Measurements from ENCODE around the gene SLC25A11.

SLC25A11 gene

DNA sequence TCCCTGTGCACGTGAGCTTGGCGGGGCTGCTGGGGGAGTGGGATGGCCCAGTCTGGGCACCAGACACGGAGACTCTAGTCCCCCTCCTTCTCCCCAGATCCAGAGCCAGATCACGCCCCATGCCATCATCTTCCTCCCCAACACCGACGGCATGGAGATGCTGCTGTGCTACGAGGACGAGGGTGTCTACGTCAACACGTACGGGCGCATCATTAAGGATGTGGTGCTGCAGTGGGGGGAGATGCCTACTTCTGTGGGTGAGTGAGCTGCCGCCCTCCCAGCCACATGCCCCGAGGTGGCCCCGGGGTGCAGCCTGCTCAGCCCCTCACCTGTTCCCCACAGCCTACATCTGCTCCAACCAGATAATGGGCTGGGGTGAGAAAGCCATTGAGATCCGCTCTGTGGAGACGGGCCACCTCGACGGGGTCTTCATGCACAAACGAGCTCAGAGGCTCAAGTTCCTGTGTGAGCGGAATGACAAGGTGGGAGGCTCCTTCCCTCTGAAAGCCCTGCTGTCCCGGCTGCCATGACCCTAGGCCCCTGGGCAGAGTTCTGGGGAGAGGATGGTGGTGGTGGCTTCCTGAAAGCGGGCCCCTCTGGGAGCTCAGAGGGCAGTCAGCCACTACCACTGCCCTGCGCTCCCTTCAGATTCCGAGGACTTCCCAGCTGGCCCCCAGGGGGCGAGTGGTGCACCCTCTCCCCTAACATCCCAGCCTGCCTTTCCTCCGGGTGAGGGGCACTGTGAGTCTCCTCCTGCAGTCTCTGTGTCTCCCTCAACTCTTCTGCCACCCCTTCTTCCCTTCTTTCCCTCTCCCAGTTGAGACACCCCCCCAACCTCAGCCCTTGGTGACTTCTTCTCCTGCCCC is 43.3 kb downstream of the SLC25A11 start:
- DNase-seq (ENCODE audit: extremely low read depth in 1 of 2, low read depth in 1 of 2) = no peak

DNA sequence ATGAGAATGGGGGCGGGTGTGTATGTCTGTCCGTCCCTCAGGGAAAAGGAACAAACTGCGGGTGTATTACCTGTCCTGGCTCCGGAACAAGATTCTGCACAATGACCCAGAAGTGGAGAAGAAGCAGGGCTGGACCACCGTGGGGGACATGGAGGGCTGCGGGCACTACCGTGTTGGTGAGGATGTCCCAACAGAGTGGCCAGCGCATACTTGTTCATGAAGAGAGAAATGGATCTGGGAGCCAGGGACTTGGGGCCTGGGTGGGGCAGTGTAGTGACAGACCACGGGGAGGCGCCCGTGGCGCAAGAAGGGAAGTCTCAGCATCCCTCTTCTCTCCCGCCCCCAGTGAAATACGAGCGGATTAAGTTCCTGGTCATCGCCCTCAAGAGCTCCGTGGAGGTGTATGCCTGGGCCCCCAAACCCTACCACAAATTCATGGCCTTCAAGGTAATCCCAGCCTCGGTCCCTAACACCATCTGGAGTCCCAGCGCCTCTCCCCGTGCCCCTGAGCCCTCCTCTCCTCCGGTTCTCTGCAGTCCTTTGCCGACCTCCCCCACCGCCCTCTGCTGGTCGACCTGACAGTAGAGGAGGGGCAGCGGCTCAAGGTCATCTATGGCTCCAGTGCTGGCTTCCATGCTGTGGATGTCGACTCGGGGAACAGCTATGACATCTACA is 44.1 kb downstream of the SLC25A11 start:
- DNase-seq (ENCODE audit: extremely low read depth in 1 of 2, low read depth in 1 of 2) = no peak

DNA sequence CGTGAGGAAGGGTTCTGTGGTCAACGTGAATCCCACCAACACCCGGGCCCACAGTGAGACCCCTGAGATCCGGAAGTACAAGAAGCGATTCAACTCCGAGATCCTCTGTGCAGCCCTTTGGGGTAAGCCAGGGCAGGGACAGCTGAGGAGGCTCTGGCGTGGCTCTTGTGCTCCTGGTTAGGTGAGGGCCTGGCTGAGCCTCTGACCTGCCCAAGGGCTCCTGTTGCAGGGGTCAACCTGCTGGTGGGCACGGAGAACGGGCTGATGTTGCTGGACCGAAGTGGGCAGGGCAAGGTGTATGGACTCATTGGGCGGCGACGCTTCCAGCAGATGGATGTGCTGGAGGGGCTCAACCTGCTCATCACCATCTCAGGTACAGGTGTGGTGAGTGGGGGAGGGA is 44.7 kb downstream of the SLC25A11 start:
- no peak for DNase-seq (ENCODE audit: extremely low read depth in 1 of 2, low read depth in 1 of 2)

- no peak for DNase-seq (ENCODE audit: extremely low read depth in 1 of 2, low read depth in 1 of 2)
These were observed 45.9 kb downstream of the SLC25A11 start for GRCh38 chr17:4893721-4894560.

DNA sequence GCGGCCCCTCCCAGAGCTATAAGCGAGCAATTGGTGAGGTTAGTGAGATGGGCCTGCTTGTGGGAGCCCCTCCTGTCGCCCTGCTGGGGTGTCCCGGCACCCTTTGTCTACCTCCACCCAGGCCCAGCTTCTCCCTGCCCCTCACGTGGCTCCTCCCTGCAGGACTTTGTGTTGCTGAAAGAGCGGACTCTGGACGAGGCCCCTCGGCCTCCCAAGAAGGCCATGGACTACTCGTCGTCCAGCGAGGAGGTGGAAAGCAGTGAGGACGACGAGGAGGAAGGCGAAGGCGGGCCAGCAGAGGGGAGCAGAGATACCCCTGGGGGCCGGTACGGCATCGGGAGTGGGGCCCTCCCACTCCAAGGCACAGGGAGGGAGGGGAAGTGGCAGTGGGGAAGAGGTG is 46.6 kb downstream of the SLC25A11 start:
- DNase-seq (ENCODE audit: extremely low read depth in 1 of 2, low read depth in 1 of 2) = no peak

GRCh38 chr17:4892499-4893221 is 47.2 kb downstream of the SLC25A11 start:
- no peak for DNase-seq (ENCODE audit: extremely low read depth in 1 of 2, low read depth in 1 of 2)

- no peak for DNase-seq (ENCODE audit: extremely low read depth in 1 of 2, low read depth in 1 of 2)
These were observed 48.1 kb downstream of the SLC25A11 start for GRCh38 chr17:4891411-4892410.

DNA sequence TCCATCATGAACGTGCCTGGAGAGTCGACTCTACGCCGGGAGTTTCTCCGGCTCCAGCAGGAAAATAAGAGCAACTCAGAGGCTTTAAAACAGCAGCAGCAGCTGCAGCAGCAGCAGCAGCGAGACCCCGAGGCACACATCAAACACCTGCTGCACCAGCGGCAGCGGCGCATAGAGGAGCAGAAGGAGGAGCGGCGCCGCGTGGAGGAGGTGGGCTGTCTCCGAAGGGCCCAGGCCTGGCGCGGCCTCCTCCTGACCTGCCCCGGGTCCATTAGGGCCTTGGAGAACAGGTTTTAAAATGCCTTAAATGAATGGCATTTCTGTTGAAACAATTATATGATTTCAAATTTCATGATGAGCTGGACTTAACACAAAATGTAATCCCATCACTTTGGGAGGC is 52.3 kb downstream of the SLC25A11 start:
- no peak for DNase-seq (ENCODE audit: extremely low read depth in 1 of 2, low read depth in 1 of 2)
